SK-N-SH (cell line): Measurements from ENCODE around the gene TMEM196. TPM values are rescaled to one million over a fixed set of nuclear protein-coding genes. Genes with fewer than 3 reads are reported as not detected.

Experiments
- CTCF ChIA-PET: fragments of 300-600, 350-600 bp; formaldehyde crosslinking; extraction: SDS; loops from one replicate; lab custom pipeline; 2021; lab: Yijun Ruan, JAX
- POLR2A ChIA-PET: fragments of 350-600 bp; sonication (Branson Sonifier 250); formaldehyde crosslinking; extraction: SDS; loops from one replicate; lab custom pipeline; 2020; ENCODE audit warnings: antibody characterized with exemption, inconsistent platforms; lab: Yijun Ruan, JAX
- DNase-seq: peaks from one replicate; pipeline ENCODE4 v3.0.0; 2012
- H2AFZ ChIP-seq: fragments of 200-600 bp; sonication (generic); 2 replicates; pipeline ENCODE4 v1.8.1; 2016; ENCODE audit warnings: antibody characterized with exemption, mild to moderate bottlenecking, low read depth
- H3F3A ChIP-seq: fragments of 200-600 bp; sonication (generic); replicated peaks from 2 replicates; pipeline ENCODE3; 2016; ENCODE audit warnings: antibody characterized with exemption, mild to moderate bottlenecking; ENCODE audit not compliant: insufficient read depth
- H3K27ac ChIP-seq, 2 experiments: fragments of 200-500 bp in 1 of 2; fragments of 200-600 bp in 1 of 2; sonication (Bioruptor generic) in 1 of 2; sonication (generic), shearing (Covaris generic) in 1 of 2; 2 replicates each; pipeline versions ENCODE4 v1.5.1 to v1.6.1; 2014 to 2016; ENCODE audit warnings: low read depth in 2 of 2, inconsistent platforms in 1 of 2, low read length in 1 of 2, mild to moderate bottlenecking in 1 of 2, mixed read lengths in 1 of 2
- H3K27me3 ChIP-seq: fragments of 200-600 bp; sonication (generic), shearing (Covaris generic); 2 replicates; pipeline ENCODE4 v1.6.1; 2016; ENCODE audit warnings: mixed run types; ENCODE audit not compliant: insufficient read depth
- H3K36me3 ChIP-seq, 2 experiments: fragments of 200-500 bp in 1 of 2; fragments of 200-600 bp in 1 of 2; sonication (Bioruptor generic) in 1 of 2; sonication (generic) in 1 of 2; replicated peaks in 1 of 2; 2 replicates each; pipeline versions ENCODE3 to v1.5.1; 2014 to 2016; ENCODE audit warnings: low read length in 1 of 2, mild to moderate bottlenecking in 1 of 2; ENCODE audit not compliant: insufficient read depth in 2 of 2, control insufficient read depth in 1 of 2
- H3K4me1 ChIP-seq, 2 experiments: fragments of 200-500 bp in 1 of 2; fragments of 200-600 bp in 1 of 2; sonication (Bioruptor generic) in 1 of 2; sonication (generic), shearing (Covaris generic) in 1 of 2; 2 replicates each; pipeline versions ENCODE4 v1.5.1 to v1.6.1; 2014 to 2016; ENCODE audit warnings: low read depth in 1 of 2, low read length in 1 of 2, mixed run types in 1 of 2; ENCODE audit not compliant: insufficient read depth in 2 of 2, control insufficient read depth in 1 of 2
- H3K4me2 ChIP-seq: fragments of 200-600 bp; sonication (generic), shearing (Covaris generic); 2 replicates; pipeline ENCODE4 v1.6.1; 2017; ENCODE audit warnings: mixed run types
- H3K4me3 ChIP-seq, 2 experiments: fragments of 200-500 bp in 1 of 2; fragments of 200-600 bp in 1 of 2; sonication (Bioruptor generic) in 1 of 2; sonication (generic), shearing (Covaris generic) in 1 of 2; 2 replicates each; pipeline versions ENCODE4 v1.5.1 to v1.8.1; 2014 to 2016; ENCODE audit warnings: low read depth in 2 of 2, inconsistent platforms in 1 of 2, low read length in 1 of 2, mild to moderate bottlenecking in 1 of 2, mixed read lengths in 1 of 2, moderate library complexity in 1 of 2
- H3K79me2 ChIP-seq: fragments of 200-600 bp; sonication (generic); 2 replicates; pipeline ENCODE4 v1.8.1; 2017; ENCODE audit warnings: mild to moderate bottlenecking; ENCODE audit not compliant: insufficient read depth
- H3K9ac ChIP-seq: fragments of 200-600 bp; sonication (generic); 2 replicates; pipeline ENCODE4 v1.6.1; 2017; ENCODE audit warnings: mixed run types
- H3K9me2 ChIP-seq: fragments of 200-600 bp; sonication (generic); 2 replicates; pipeline ENCODE4 v1.6.1; 2017; ENCODE audit warnings: mixed run types
- H3K9me3 ChIP-seq: fragments of 200-600 bp; sonication (generic); 2 replicates; pipeline ENCODE4 v1.6.1; 2017; ENCODE audit warnings: mixed run types, mild to moderate bottlenecking, moderate library complexity
- H4K20me1 ChIP-seq: fragments of 200-600 bp; sonication (generic); 2 replicates; pipeline ENCODE4 v1.6.1; 2017; ENCODE audit warnings: mild to moderate bottlenecking, mixed run types; ENCODE audit not compliant: insufficient read depth
- CHD2 ChIP-seq: fragments of 150-350 bp; IDR thresholded peaks from 2 replicates; pipeline ENCODE4 v1.6.1; 2018; ENCODE audit warnings: low read length; ENCODE audit not compliant: partially characterized antibody
- CTCF ChIP-seq: fragments of 200-600 bp; sonication (generic); IDR thresholded peaks from 2 replicates; pipeline ENCODE4 v1.6.1; 2017; ENCODE audit warnings: antibody characterized with exemption, mild to moderate bottlenecking, moderate library complexity
- ELF1 ChIP-seq: IDR thresholded peaks from 2 replicates; pipeline ENCODE4 v1.4.0; 2012
- FOXM1 ChIP-seq: IDR thresholded peaks from 2 replicates; pipeline ENCODE4 v1.4.0; 2012; ENCODE audit warnings: low read depth, mild to moderate bottlenecking
- GABPA ChIP-seq: IDR thresholded peaks from 2 replicates; pipeline ENCODE4 v1.4.0; 2012; ENCODE audit warnings: low read depth, mild to moderate bottlenecking
- IRF3 ChIP-seq: fragments of 150-350 bp; IDR thresholded peaks from 2 replicates; pipeline ENCODE4 v1.6.1; 2016; ENCODE audit warnings: mild to moderate bottlenecking, low read depth, low read length
- MAX ChIP-seq: IDR thresholded peaks from 2 replicates; pipeline ENCODE4 v1.4.0; 2012; ENCODE audit warnings: low read depth
- MXI1 ChIP-seq: IDR thresholded peaks from 2 replicates; pipeline ENCODE4 v1.6.1; 2012; ENCODE audit warnings: mild to moderate bottlenecking, low read depth, low read length, improper control_type of control experiment
- NFIC ChIP-seq: IDR thresholded peaks from 2 replicates; pipeline ENCODE4 v1.4.0; 2012; ENCODE audit warnings: borderline replicate concordance
- NRF1 ChIP-seq: IDR thresholded peaks from 2 replicates; pipeline ENCODE4 v1.6.1; 2012; ENCODE audit warnings: low read depth, mild to moderate bottlenecking, low read length
- PBX3 ChIP-seq: IDR thresholded peaks from 2 replicates; pipeline ENCODE4; 2012
- POLR2AphosphoS5 ChIP-seq: IDR thresholded peaks from 2 replicates; pipeline ENCODE4 v1.6.1; 2012; ENCODE audit warnings: low read depth, low read length
- RAD21 ChIP-seq: IDR thresholded peaks from 2 replicates; pipeline ENCODE4 v1.6.1; 2012; ENCODE audit warnings: mild to moderate bottlenecking, low read length
- RCOR1 ChIP-seq: fragments of 150-350 bp; IDR thresholded peaks from 2 replicates; pipeline ENCODE4 v1.6.1; 2017; ENCODE audit warnings: antibody characterized with exemption, low read length
- RXRA ChIP-seq: IDR thresholded peaks from 2 replicates; pipeline ENCODE4 v1.4.0; 2012; ENCODE audit warnings: low read depth, mild to moderate bottlenecking, borderline replicate concordance
- SMC3 ChIP-seq: IDR thresholded peaks from 2 replicates; pipeline ENCODE4 v1.6.1; 2012; ENCODE audit warnings: low read depth, low read length, improper control_type of control experiment
- TAF1 ChIP-seq: IDR thresholded peaks from 2 replicates; pipeline ENCODE4 v1.6.1; 2012; ENCODE audit warnings: low read depth, mild to moderate bottlenecking, low read length, moderate library complexity, borderline replicate concordance
- WGBS: methylation state at CpG from one replicate; pipeline ENCODE4 v1.1.6; 2017; ENCODE audit warnings: low lambda C conversion rate; 5-methylcytosine and 5-hydroxymethylcytosine counted together
- polyA plus RNA-seq, 3 experiments: library from polyadenylated mRNA; depleted of rRNA; stranded (reverse); fragments of >200 nt; gene quantifications; 2 replicates each; pipeline ENCODE4 v1.2.3, GENCODE V29; 2012

TMEM196 gene
- polyA plus RNA-seq, 1 of the 3 experiments (the other 2 are of a cell fraction), result not detected

- Histone ChIP-seq H3K4me1 (peaks cover 0 to 16% of the 10 kb centered on the region in 2 experiments; a peak in 2 of 4 replicates), H3K9me3 (no peaks in the 10 kb centered on the region), H4K20me1 (no peaks in the 10 kb centered on the region), H2AFZ (no peak overlapping the region), H3K36me3 (peaks cover 13 to 15% of the 10 kb centered on the region in 2 experiments), H3K27ac (no peak overlapping the region), H3K79me2 (peaks cover 41% of the 10 kb centered on the region), H3K4me3 (peak overlapping the region in 1 of 2 experiments; percentile 82; a peak in 1 of 4 replicates), H3K27me3 (no peaks in the 10 kb centered on the region), H3K4me2 (peak overlapping the region; percentile 89)
- ChIA-PET CTCF (no interaction called here), POLR2A (no interaction called here)
- 80% methylated on average over 3 of the region's 3 CpGs for WGBS
- DNase-seq, result no peak
- TF ChIP-seq FOXM1 (no peak), IRF3 (no peak), RAD21 (no peak), NRF1 (no peak), CTCF (no peak), RCOR1 (no peak), TAF1 (no peak), GABPA (no peak), MXI1 (no peak), CHD2 (no peak), POLR2AphosphoS5 (no peak), ELF1 (no peak), NFIC (no peak), SMC3 (no peak), MAX (no peak), RXRA (no peak), PBX3 (no peak)
- TF ChIP-seq, all 33 proteins: peak for 0
- Histone ChIP-seq H3K9me2 (no peaks in the 10 kb centered on the region), H3K9ac (no peak overlapping the region), H3F3A (no peaks in the 10 kb centered on the region)
Observed at GRCh38 chr7:19707240-19707639, 66.2 kb downstream of the TMEM196 start.
